ENCODE data around the gene FAM222A.
"Not testable (repeated sequence)": the region's sequence is repeated elsewhere in the genome, so short reads cannot be mapped to it uniquely, and the experiment has no call there.

FAM222A gene

GRCh38 chr12:109694629-109695028, 19.0 kb upstream of the FAM222A start:
- not testable (repeated sequence) for DNase-seq

- DNase-seq: no peak
Observed at GRCh38 chr12:109695416-109695815, 18.2 kb upstream of the FAM222A start.

GRCh38 chr12:109695961-109696461, 17.6 kb upstream of the FAM222A start:
- no peak for DNase-seq

GRCh38 chr12:109696485-109697269, 16.9 kb upstream of the FAM222A start:
- no peak for DNase-seq

- DNase-seq: no peak
Observed at GRCh38 chr12:109697270-109697553, 16.4 kb upstream of the FAM222A start.

- DNase-seq: no peak
Observed at GRCh38 chr12:109697877-109698468, 15.7 kb upstream of the FAM222A start.

GRCh38 chr12:109698820-109699219, 14.8 kb upstream of the FAM222A start:
- no peak for DNase-seq

- DNase-seq: no peak
Observed at GRCh38 chr12:109701064-109701463, 12.6 kb upstream of the FAM222A start.

- no peak for DNase-seq
Observed at GRCh38 chr12:109702111-109702841, 11.3 kb upstream of the FAM222A start.

GRCh38 chr12:109703684-109704083, 9.9 kb upstream of the FAM222A start:
- no peak for DNase-seq

GRCh38 chr12:109704371-109705098, 9.1 kb upstream of the FAM222A start:
- no peak for DNase-seq

GRCh38 chr12:109705291-109705690, 8.3 kb upstream of the FAM222A start:
- DNase-seq: no peak

GRCh38 chr12:109706398-109706746, 7.3 kb upstream of the FAM222A start:
- DNase-seq: no peak

- no peak for DNase-seq
Observed at GRCh38 chr12:109706747-109707469, 6.7 kb upstream of the FAM222A start.

- no peak for DNase-seq
Observed at GRCh38 chr12:109707470-109707821, 6.2 kb upstream of the FAM222A start.

GRCh38 chr12:109708939-109709338, 4.7 kb upstream of the FAM222A start:
- DNase-seq: no peak

- DNase-seq: no peak
Observed at GRCh38 chr12:109709401-109709991, 4.1 kb upstream of the FAM222A start.

GRCh38 chr12:109710205-109710746, 3.3 kb upstream of the FAM222A start:
- DNase-seq: no peak

GRCh38 chr12:109710747-109711595, 2.7 kb upstream of the FAM222A start:
- DNase-seq: no peak

- no peak for DNase-seq
Observed at GRCh38 chr12:109711596-109712461, 1.8 kb upstream of the FAM222A start.
